ENCODE data around the gene NUPR1. TPM values are rescaled to one million over a fixed set of nuclear protein-coding genes. Genes with fewer than 3 reads are reported as not detected.
"Not testable (repeated sequence)": the region's sequence is repeated elsewhere in the genome, so short reads cannot be mapped to it uniquely, and the experiment has no call there.

Gene NUPR1
- total and polyA plus RNA-seq, 9 donors: 27.1 to 56.7 (median 38.9) TPM

DNA sequence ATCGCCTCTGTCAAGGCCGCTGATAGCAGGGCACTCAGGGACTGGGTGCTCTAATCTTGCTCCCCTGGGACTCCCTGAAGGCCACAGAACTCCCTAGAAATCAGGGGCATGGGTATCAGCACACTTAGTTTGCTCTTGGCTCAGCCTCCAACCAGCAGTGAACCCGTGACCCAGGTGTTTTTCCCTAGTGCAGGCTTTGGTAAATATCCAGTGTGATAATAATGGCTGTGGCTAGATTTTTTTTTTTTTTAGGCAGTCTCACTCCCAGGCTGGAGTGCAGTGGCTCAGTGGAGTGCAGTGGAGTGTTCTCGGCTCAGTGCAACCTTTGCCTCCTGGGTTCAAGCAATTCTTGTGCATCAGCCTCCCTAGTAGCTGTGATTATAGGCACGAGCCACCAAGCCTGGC lies 10.3 kb downstream of the NUPR1 start:
- H3K4me1 ChIP-seq (ENCODE audit: control insufficient read depth, insufficient read depth, low read length): no peaks in the 10 kb centered on the region
- H3K36me3 ChIP-seq (ENCODE audit: control insufficient read depth, insufficient read depth, low read length): no peaks in the 10 kb centered on the region
- H3K9me3 ChIP-seq (replicated peaks; ENCODE audit: control insufficient read depth, low read depth, low read length): no peaks in the 10 kb centered on the region
- no peak overlapping the region for H3K27ac ChIP-seq (ENCODE audit: low read length)
- H3K4me3 ChIP-seq (ENCODE audit: low read length): no peak overlapping the region
- no peaks in the 10 kb centered on the region for H3K27me3 ChIP-seq (ENCODE audit: control insufficient read depth, insufficient read depth, low read length)
- WGBS (ENCODE audit: insufficient coverage): 69% methylated on average over 3 of the region's 5 CpGs
- no peak for DNase-seq

DNA sequence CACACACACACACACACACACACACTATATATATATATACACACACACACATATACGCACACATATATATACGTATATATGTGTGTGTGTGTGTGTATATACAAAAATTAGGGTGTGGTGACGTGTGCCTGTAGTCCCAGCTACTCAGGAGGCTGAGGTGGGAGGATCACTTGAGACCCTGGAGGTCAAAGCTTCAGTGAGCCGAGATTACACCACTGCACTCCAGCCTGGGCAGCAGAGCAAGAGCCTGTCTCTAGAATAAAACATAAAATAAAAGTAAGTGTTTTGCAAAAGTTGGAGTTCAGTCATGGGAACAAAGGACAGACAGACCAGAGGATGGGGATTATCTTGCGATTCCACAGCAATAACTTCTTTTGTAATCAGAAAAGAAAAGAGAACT lies 10.8 kb downstream of the NUPR1 start:
- no peaks in the 10 kb centered on the region for H3K4me1 ChIP-seq (ENCODE audit: control insufficient read depth, insufficient read depth, low read length)
- WGBS (ENCODE audit: insufficient coverage): no CpG with 5 or more reads among the region's 5 CpGs
- no peaks in the 10 kb centered on the region for H3K36me3 ChIP-seq (ENCODE audit: control insufficient read depth, insufficient read depth, low read length)
- no peaks in the 10 kb centered on the region for H3K9me3 ChIP-seq (replicated peaks; ENCODE audit: control insufficient read depth, low read depth, low read length)
- no peak for DNase-seq
- no peaks in the 10 kb centered on the region for H3K27me3 ChIP-seq (ENCODE audit: control insufficient read depth, insufficient read depth, low read length)
- no peak overlapping the region for H3K4me3 ChIP-seq (ENCODE audit: low read length)
- no peak overlapping the region for H3K27ac ChIP-seq (ENCODE audit: low read length)

DNA sequence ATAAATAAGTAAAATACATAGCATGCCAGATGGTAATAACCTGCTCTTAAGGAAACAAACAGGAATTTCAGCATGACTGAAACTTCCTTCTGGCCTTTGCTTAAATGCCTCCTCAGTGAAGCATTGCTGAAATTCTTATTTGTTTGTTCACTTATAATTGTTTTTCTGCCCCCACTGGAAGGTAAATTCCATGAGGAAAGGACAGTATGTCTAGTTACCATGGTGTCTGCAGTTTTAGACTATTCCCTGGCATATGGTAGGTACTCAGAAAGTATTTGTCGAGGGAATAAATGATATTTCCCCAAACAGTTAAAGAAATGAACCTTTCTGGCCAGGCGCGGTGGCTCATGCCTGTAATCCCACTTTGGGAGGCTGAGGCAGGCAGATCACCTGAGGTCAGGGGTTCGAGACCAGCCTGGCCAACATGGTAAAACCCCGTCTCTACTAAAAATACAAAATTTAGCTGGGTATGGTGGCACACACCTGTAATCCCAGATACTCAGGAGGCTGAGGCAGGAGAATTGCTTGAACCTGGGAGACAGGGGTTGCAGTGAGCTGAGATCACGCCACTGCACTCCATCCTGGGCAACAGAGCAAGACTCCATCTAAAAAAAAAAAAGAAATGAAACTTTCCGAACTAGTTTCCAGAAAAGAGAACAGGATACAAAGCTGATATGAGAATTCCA lies 11.5 kb downstream of the NUPR1 start:
- not testable (repeated sequence) for H3K27ac ChIP-seq (ENCODE audit: low read length); H3K4me1 ChIP-seq (ENCODE audit: control insufficient read depth, insufficient read depth, low read length); H3K4me3 ChIP-seq (ENCODE audit: low read length); DNase-seq; H3K36me3 ChIP-seq (ENCODE audit: control insufficient read depth, insufficient read depth, low read length); H3K27me3 ChIP-seq (ENCODE audit: control insufficient read depth, insufficient read depth, low read length); H3K9me3 ChIP-seq (replicated peaks; ENCODE audit: control insufficient read depth, low read depth, low read length)
- 95% methylated on average over 3 of the region's 7 CpGs for WGBS (ENCODE audit: insufficient coverage)

DNA sequence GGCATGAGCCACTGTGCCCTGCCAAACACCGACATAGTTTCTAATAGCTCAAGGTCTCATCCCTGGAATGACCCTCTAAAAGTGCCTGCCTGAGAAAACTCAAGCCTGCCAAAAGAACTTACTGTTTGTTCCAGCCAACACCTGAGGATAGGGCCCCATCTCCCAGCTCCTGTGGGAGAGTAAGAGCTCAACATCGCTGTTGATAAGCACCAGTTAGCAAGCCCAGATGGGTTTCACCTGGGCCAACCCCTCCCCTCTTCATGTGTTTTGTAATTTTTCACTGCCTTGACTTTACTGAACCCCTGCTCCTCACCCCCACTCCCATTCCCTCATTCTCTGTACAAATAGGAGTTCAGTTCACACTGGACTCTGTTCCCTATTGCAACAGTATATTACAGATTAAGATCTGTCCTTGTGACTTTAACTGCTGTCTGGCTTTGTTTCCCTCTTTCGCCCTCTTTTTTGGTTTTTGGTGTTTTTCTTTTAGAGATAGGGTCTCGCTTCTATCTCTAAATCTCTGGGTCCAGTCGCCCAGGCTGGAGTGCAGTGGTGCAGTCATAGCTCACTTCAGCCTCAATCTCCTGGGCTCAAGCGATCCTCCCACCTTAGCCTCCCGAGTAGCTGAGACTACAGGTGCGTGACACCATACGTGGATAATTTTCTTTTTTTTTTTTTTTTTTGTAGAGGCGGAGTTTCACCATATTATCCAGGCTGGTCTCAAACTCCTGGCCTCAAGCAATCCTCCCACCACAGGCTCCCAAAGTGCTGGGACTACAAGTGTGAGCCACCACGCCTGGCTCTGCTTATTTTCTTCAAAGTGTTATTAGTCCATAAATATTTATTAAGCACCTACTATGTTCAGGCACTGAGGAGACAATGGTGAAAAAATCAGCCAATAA lies 12.3 kb downstream of the NUPR1 start:
- DNase-seq: no peak
- no peaks in the 10 kb centered on the region for H3K27me3 ChIP-seq (ENCODE audit: control insufficient read depth, insufficient read depth, low read length)
- H3K4me1 ChIP-seq (ENCODE audit: control insufficient read depth, insufficient read depth, low read length): no peaks in the 10 kb centered on the region
- H3K27ac ChIP-seq (ENCODE audit: low read length): no peak overlapping the region
- no peaks in the 10 kb centered on the region for H3K9me3 ChIP-seq (replicated peaks; ENCODE audit: control insufficient read depth, low read depth, low read length)
- H3K36me3 ChIP-seq (ENCODE audit: control insufficient read depth, insufficient read depth, low read length): no peaks in the 10 kb centered on the region
- WGBS (ENCODE audit: insufficient coverage): 100% methylated on average over 2 of the region's 11 CpGs
- no peak overlapping the region for H3K4me3 ChIP-seq (ENCODE audit: low read length)

DNA sequence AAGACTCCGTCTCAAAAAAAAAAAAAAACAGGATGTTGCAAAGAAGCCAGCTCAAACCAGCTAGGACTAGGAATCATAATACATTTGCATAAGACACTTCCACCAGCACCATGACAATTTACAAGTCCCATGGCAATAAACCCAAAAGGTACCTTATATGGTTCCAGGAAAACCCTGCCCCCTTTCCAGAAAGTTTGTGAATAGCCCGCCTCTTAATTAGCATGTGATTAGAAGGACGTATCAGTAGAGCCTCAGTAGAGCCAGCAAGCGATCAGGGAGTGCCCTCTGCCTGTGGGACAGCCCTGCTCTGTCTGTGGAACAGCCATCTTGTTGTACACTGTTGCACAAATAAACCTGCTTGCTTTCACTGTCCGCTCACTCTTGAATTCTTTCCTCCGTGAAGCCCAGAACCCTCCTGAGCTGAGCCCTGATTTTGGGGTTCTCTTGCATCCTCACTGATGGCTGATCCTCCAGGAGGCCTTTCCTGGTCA lies 14.0 kb downstream of the NUPR1 start:
- WGBS (ENCODE audit: insufficient coverage): 65% methylated on average over 6 of the region's 6 CpGs
- no peak for DNase-seq
- no peak overlapping the region for H3K27ac ChIP-seq (ENCODE audit: low read length)

DNA sequence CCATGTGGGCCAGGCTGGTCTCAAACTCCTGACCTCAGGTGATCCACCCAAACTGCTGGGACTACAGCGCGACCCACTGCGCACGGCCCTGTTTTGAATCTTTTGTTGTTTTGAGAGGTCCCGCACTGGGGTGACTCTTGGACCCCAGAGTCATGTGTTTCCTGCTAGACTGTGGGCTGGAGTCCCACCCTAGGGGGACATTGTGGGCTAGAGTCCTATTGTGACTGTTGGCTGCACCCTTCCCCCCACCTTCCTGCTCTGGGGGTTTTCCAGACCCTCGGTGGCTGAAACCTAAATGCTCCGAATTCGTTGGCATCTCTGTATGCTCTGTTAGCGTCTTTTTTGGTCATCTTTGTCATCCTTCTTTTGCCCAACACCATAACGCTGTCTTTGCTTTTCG lies 16.0 kb downstream of the NUPR1 start:
- no peaks in the 10 kb centered on the region for H3K36me3 ChIP-seq (ENCODE audit: control insufficient read depth, insufficient read depth, low read length)
- no peaks in the 10 kb centered on the region for H3K9me3 ChIP-seq (replicated peaks; ENCODE audit: control insufficient read depth, low read depth, low read length)
- no peak for DNase-seq
- H3K27ac ChIP-seq (ENCODE audit: low read length): no peak overlapping the region
- 64% methylated on average over 6 of the region's 11 CpGs for WGBS (ENCODE audit: insufficient coverage)
- H3K4me3 ChIP-seq (ENCODE audit: low read length): no peak overlapping the region
- H3K27me3 ChIP-seq (ENCODE audit: control insufficient read depth, insufficient read depth, low read length): no peaks in the 10 kb centered on the region
- no peaks in the 10 kb centered on the region for H3K4me1 ChIP-seq (ENCODE audit: control insufficient read depth, insufficient read depth, low read length)

More for the DNA sequence above, 14.0 kb downstream of the NUPR1 start:
- no peaks in the 10 kb centered on the region for H3K4me1 ChIP-seq (ENCODE audit: control insufficient read depth, insufficient read depth, low read length)
- no peaks in the 10 kb centered on the region for H3K9me3 ChIP-seq (replicated peaks; ENCODE audit: control insufficient read depth, low read depth, low read length)
- no peak overlapping the region for H3K4me3 ChIP-seq (ENCODE audit: low read length)
- H3K27me3 ChIP-seq (ENCODE audit: control insufficient read depth, insufficient read depth, low read length): no peaks in the 10 kb centered on the region
- H3K36me3 ChIP-seq (ENCODE audit: control insufficient read depth, insufficient read depth, low read length): no peaks in the 10 kb centered on the region

DNA sequence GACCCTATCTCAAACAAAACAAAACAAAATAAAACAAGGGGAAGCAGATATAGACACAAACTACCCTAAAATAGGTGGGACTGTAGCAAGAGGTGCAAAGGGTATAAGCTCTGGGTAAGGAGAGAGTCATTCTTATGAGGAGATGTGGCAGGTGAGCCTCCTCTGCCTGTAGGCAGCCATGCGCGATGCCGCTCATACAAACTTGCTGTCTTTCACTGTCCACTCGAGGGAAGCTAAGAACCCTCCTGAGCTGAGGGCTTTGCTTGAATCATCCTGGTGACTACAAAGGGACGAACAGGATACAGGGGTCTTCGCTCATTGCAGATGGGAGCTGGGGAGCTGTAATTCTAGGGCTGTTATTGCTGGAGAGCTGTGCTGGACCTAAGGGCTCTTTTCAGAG lies 17.3 kb downstream of the NUPR1 start:
- H3K9me3 ChIP-seq (replicated peaks; ENCODE audit: control insufficient read depth, low read depth, low read length): no peaks in the 10 kb centered on the region
- H3K27ac ChIP-seq (ENCODE audit: low read length): no peak overlapping the region
- no peaks in the 10 kb centered on the region for H3K4me1 ChIP-seq (ENCODE audit: control insufficient read depth, insufficient read depth, low read length)
- DNase-seq: no peak
- 88% methylated on average over 6 of the region's 6 CpGs for WGBS (ENCODE audit: insufficient coverage)
- H3K27me3 ChIP-seq (ENCODE audit: control insufficient read depth, insufficient read depth, low read length): no peaks in the 10 kb centered on the region
- no peaks in the 10 kb centered on the region for H3K36me3 ChIP-seq (ENCODE audit: control insufficient read depth, insufficient read depth, low read length)
- no peak overlapping the region for H3K4me3 ChIP-seq (ENCODE audit: low read length)

DNA sequence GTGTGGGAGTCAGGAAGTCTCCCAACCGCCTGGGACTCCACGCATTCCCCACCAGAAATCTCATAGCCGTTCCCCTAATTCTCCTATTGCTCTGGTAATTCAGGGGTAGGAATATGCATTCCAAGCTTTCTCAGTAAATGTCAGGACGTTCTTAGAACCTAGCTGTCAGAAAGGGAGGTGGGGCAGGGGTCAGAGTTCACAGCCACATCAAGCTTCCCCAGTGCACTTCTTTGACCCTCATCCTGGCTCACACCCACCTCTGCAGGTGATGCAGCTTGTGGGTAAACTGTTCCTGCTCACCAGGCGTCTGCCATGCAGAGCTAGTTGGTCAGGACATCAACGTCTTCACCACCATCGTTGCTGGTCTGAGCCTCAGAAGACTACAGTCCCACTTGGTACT lies 18.1 kb downstream of the NUPR1 start:
- WGBS (ENCODE audit: insufficient coverage): 70% methylated on average over 3 of the region's 7 CpGs
- Histone ChIP-seq H3K4me1 (ENCODE audit: control insufficient read depth, insufficient read depth, low read length) (no peaks in the 10 kb centered on the region), H3K27ac (ENCODE audit: low read length) (no peak overlapping the region)

DNA sequence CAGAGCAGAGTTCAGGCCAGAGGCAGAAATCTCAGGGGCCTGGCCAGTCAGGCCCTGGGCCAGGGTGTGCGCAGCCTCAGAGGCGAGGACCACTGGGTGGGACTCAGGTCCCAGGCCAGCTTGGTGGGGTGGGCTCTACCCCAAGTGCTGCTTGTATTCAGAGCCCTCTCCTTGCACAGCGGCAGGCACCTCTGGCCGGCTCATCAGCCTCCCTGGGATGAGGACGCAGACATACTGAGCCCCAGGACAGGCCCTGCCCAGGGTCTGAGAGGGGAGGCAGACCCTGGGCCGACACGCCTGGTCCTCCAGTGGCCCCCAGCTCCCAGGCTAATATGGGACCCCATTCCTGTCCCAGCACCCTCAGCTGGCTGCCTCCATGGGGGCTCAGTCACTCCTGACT lies 24.5 kb downstream of the NUPR1 start:
- Histone ChIP-seq H3K27ac (ENCODE audit: low read length) (no peak overlapping the region), H3K4me3 (ENCODE audit: low read length) (no peak overlapping the region), H3K9me3 (replicated peaks; ENCODE audit: control insufficient read depth, low read depth, low read length) (no peaks in the 10 kb centered on the region), H3K4me1 (ENCODE audit: control insufficient read depth, insufficient read depth, low read length) (no peaks in the 10 kb centered on the region), H3K27me3 (ENCODE audit: control insufficient read depth, insufficient read depth, low read length) (no peaks in the 10 kb centered on the region), H3K36me3 (ENCODE audit: control insufficient read depth, insufficient read depth, low read length) (no peaks in the 10 kb centered on the region)
- 86% methylated on average over 5 of the region's 7 CpGs for WGBS (ENCODE audit: insufficient coverage)
- DNase-seq: no peak

More for the DNA sequence above, 18.1 kb downstream of the NUPR1 start:
- Histone ChIP-seq H3K9me3 (replicated peaks; ENCODE audit: control insufficient read depth, low read depth, low read length) (no peaks in the 10 kb centered on the region), H3K27me3 (ENCODE audit: control insufficient read depth, insufficient read depth, low read length) (no peaks in the 10 kb centered on the region), H3K4me3 (ENCODE audit: low read length) (no peak overlapping the region), H3K36me3 (ENCODE audit: control insufficient read depth, insufficient read depth, low read length) (no peaks in the 10 kb centered on the region)
- no peak for DNase-seq

DNA sequence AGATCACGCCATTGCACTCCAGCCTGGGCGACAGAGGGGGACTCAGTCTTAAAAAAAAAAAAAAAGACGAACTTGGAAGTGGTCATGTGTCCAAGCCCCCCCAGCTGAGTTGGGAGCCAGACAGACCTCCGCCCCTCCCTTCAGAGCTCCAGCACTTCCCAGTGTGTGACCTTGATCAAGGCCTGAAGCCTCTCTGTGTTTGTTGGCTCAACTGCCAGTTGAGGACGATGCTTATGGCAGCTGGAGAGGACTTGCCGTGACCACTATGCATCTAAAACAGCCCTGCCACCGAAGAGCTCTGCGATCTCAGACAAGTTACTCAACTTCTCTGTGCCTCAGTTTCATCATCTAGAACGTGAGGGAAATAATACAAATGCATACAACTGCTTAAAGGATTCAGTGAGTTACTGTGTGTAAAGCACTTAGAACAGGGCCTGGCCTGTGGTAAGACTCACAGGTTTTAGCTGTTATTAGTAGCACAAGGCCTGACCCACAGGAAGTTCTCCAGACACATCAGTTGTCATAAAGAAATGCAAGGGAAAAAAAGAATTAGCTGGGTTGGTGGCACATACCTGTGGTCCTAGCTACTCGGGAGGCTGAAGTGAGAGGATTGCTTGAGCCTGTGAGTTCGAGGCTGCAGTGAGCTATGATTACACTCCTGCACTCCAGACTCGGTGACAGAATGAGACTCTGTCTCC lies 25.1 kb downstream of the NUPR1 start:
- H3K4me3 ChIP-seq (ENCODE audit: low read length): no peak overlapping the region
- DNase-seq: no peak
- H3K36me3 ChIP-seq (ENCODE audit: control insufficient read depth, insufficient read depth, low read length): no peaks in the 10 kb centered on the region
- WGBS (ENCODE audit: insufficient coverage): 80% methylated on average over 6 of the region's 12 CpGs
- no peaks in the 10 kb centered on the region for H3K27me3 ChIP-seq (ENCODE audit: control insufficient read depth, insufficient read depth, low read length)
- H3K27ac ChIP-seq (ENCODE audit: low read length): no peak overlapping the region
- H3K9me3 ChIP-seq (replicated peaks; ENCODE audit: control insufficient read depth, low read depth, low read length): no peaks in the 10 kb centered on the region
- no peaks in the 10 kb centered on the region for H3K4me1 ChIP-seq (ENCODE audit: control insufficient read depth, insufficient read depth, low read length)

Measured in muscle of leg (tissue), 11 donors.